Activated naive CD4-positive, alpha-beta T cell treated with anti-CD3 and anti-CD28 coated beads, Interleukin-2, amount 50 U/mL, for 16 hours (primary cell): ENCODE measurements around the gene RHO.
"Not testable (repeated sequence)": the region's sequence is repeated elsewhere in the genome, so short reads cannot be mapped to it uniquely, and the experiment has no call there.

Source experiments
- DNase-seq: peaks from one replicate; pipeline ENCODE4 v3.0.0-alpha.2; 2020

Gene RHO

GRCh38 chr3:129528589-129529100 is at the start of gene RHO:
TSS of gene RHO (plus strand) at chr3:129528639. CDS start at chr3:129528734, 95 bp downstream.
- DNase-seq, result no peak

- not testable (repeated sequence) for DNase-seq
These were observed 47.1 kb upstream of the RHO start for GRCh38 chr3:129481225-129481765.

- DNase-seq, result peak; percentile 41
These were observed 46.6 kb upstream of the RHO start for GRCh38 chr3:129481766-129482332.

- DNase-seq, result no peak
These were observed 45.7 kb upstream of the RHO start for GRCh38 chr3:129482721-129483120.

GRCh38 chr3:129483870-129484269 is 44.6 kb upstream of the RHO start:
- DNase-seq, result no peak

- not testable (repeated sequence) for DNase-seq
These were observed 43.3 kb upstream of the RHO start for GRCh38 chr3:129485146-129485545.

GRCh38 chr3:129485721-129486663 is 42.4 kb upstream of the RHO start:
- DNase-seq, result no peak

- no peak for DNase-seq
These were observed 41.8 kb upstream of the RHO start for GRCh38 chr3:129486664-129487035.

DNA sequence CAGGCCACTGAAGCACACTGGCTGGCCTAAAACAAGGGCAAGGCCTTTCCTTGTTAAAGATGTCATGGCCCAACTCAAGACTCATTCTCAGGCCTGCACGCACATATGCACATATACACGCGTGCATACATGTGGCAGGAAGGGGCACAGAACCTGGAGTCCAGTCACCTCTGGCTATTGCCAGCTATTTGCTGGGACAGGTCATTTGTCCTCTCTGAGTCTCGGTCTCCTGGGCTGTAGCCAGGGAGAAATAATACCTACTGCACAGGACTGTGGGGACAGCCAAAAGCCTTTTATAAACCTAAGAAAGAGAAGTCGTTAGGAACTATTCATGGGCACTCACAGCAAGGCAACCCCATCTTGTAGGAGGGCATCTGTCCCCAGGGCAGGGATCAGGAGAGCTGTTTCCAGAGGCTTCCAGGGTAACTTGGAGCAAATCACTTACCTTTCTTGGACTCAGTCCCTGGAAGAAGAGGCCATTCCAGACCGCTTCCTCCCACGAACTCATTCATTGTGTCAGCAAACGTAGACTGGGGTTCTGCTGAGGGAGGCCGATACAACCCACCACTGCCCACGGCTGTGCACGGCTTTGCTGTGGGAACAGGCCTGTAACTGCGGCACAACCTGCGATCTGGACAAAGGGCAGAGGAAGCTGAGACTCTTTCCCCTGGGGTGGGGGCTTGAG is 41.1 kb upstream of the RHO start:
- no peak for DNase-seq

DNA sequence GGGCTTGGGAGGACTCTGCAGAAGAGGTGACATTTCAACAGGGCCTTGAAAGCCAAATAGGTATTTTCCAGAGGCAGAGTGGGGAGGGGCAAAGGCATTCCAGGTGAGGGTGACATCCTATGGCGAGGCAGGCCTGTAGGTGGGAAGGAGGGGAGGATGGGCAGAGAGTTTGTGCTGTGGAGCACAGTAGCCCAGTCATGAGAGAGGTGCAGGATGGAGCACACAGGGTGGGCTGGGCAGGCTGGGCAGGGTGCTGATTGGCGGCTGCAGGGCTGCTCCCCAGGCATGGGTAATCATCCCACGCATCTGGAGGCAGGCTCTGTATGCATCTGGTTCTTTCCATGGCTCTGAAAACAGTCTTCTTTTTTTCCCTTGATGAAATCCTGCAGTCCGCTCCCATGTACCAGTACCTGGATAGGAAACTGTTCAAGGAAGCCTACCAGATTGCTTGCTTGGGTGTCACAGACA is 40.5 kb upstream of the RHO start:
- not testable (repeated sequence) for DNase-seq

- not testable (repeated sequence) for DNase-seq
These were observed 39.2 kb upstream of the RHO start for GRCh38 chr3:129489258-129489657.

DNA sequence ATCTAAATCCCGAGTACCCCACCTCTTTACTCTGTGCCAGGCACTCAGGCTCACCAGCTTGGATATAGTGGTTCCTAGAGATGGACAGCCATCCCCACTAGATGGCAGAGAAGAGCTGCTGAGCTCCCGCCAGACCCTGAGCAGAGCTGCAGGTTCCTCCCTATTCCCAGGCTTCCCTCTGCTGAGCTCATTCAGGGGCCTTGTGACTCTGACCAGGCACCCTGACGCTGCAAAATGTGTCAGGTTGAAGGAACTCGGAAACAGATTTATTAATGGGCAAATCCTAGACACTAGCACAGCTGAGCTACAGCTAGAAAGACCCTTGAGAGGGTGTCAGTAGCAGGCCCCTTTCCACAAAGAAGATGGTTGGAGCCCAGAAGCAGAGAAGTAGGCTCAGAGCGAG is 38.2 kb upstream of the RHO start:
- peak; percentile 42 for DNase-seq

- not testable (repeated sequence) for DNase-seq
These were observed 37.4 kb upstream of the RHO start for GRCh38 chr3:129491077-129491476.

DNA sequence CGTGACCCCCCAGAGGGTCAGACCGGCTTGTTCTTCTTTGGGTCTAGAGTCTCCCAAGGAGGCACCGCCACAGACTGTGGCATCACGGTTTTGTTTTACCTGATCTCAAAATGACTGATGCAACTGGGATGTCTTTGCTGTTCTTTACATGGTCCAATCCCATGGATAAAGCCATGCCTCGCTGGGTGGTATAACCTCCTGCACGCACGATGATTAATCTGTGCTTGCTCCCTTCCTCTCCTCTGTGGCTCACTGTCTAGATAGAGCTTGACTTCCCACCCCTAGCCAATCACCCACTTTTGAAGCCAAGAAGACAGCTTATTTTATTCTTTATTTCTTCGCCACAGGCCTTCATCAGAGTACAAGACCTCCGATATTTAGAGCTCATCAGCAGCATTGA is 36.6 kb upstream of the RHO start:
- no peak for DNase-seq

DNA sequence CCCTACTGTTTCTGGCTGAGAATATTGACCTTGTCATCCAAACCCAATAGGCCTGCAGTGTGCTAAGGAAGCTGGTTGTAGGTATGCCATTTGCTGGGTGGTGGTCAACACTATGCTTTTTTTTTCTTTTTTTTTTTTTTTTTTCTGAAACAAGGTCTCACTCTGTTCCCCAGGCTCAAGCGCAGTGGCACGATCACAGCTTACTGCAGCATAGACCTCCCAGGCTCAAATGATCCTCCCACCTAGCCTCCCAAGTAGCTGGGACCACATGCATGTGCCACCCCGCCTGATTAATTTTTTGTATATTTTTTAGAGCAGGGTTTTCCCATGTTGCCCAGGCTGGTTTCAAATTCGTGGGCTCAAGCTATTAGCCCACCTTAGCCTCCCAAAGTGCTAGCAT is 35.7 kb upstream of the RHO start:
- no peak for DNase-seq

- no peak for DNase-seq
These were observed 35.2 kb upstream of the RHO start for GRCh38 chr3:129493206-129493605.

GRCh38 chr3:129494499-129494898 is 33.9 kb upstream of the RHO start:
- DNase-seq, result not testable (repeated sequence)

DNA sequence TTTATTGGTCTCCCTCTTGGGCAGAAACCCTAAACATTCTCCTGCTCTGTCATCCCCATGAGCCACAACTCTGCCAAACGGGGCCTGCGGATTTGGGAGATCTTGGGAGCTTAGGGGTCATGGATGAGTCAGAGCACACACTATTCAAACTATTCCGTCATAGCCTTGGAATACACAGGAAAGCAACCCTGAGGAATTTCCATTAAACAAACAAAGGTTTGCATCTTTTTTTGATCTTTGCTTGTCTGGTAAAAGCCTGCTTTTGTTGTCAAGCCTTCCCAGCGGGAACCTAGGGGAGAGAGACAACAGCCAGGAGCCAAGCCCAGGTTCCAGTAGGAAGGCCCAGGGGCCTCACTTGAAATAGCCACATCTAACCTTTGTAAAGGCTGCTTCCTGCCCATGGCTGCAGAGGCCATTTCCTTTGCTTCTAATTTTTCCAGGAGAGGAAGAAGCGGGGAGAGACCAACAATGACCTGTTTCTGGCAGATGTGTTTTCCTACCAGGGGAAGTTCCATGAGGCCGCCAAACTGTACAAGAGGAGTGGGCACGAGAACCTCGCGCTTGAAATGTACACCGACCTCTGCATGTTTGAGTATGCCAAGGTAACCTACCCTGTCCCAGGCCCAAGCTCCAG is 33.3 kb upstream of the RHO start:
- DNase-seq, result not testable (repeated sequence)

DNA sequence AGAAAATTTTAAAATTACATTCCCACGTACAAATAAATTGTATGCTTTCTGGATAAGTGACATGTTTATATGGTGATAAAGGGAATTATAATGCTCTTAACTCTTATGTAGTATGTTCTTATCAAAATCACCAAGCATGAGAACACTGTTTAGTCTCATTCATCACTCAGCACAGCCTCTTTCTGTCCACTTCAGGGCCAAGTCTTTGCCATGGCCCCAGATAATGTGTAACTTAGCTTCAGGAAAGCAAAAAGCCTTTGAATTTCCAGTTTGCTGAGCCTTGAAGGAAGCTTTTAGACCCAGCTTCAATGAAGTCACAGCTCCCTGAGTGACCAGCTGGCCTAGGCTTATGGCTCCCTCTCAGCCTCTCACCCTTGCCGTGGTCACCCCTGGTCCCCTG is 30.6 kb upstream of the RHO start:
- not testable (repeated sequence) for DNase-seq

DNA sequence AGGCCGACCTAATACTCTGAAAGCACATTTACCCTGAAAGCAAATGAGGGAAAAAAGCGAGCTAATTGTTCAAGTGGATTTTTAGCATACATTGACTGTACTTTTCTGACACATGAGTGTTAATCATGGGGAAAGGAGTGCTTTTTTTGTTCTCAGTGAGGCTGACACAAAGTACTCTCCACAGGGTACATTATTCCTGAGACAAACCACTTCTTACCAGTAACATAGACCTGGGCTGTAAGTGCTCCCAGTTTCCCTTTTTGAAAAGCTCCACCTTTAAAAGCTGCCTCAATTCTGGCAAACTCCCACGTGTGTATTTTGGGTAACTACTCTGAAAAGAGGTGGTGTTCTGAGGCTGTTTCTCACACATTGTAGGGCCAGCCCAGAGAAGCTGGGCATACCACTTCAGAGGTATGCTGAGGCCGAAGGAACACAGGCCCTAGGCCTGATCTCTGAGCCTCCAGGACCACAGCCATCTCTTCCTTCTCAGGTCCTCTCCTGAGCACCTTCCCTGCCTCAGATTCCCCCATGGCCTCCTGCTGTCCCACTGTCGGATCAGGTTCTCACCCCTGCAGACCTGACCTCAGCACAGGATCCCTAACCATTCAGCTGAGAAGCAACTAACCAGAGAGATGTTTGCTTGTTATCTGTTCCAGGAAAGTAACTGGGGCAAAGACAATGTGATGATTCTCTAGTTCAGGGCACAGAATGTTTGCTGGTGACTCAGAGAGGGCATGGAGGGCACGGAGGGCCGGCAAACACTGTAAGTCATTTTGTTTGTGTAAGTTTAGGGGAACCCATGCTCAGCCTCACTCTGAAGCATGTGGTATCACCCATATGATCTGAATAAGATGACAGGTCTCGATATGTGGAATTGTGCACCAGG is 29.6 kb upstream of the RHO start:
- DNase-seq, result not testable (repeated sequence)

DNA sequence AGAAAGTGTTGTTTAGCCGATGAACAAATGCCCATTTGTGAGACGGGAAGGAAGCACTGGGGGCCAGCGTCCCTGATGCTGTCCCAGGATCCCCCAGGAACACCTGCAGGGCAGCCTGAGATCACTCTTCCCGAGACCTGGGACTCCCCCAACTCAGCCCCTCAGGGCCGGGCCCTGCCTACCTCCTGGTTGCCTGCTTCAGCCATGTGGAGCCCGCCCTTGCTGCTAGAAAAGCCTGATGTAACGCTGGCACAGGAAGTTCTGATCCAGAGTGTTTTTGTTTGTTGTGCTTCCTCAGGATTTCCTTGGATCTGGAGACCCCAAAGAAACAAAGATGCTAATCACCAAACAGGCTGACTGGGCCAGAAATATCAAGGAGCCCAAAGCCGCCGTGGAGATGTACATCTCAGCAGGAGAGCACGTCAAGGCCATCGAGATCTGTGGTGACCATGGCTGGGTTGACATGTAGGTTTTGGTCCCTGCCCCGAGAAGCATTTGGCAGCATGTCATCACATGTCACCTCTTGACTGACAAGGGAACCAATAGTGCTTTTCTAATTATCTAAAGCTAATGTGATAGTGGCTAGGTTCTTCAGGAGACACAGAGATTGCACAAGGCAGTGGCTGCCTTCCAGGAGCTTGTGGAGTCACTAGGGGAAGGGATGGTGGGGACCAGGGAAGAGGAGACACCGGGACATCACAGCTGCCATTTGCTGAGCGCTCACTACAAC is 28.7 kb upstream of the RHO start:
- DNase-seq, result not testable (repeated sequence)
